HG02759 (cell line): ENCODE data around the gene RPS21.

ENCODE experiments used
- ATAC-seq: cut with Tn5 transposase; IDR thresholded peaks from one replicate; pipeline ENCODE4 v1.9.1; 2021; ENCODE audit warnings: mild to moderate bottlenecking, moderate library complexity; ENCODE audit not compliant: unreplicated experiment

RPS21 gene

GRCh38 chr20:62353289-62354030 lies 33.4 kb upstream of the RPS21 start:
- ATAC-seq, result no peak

DNA sequence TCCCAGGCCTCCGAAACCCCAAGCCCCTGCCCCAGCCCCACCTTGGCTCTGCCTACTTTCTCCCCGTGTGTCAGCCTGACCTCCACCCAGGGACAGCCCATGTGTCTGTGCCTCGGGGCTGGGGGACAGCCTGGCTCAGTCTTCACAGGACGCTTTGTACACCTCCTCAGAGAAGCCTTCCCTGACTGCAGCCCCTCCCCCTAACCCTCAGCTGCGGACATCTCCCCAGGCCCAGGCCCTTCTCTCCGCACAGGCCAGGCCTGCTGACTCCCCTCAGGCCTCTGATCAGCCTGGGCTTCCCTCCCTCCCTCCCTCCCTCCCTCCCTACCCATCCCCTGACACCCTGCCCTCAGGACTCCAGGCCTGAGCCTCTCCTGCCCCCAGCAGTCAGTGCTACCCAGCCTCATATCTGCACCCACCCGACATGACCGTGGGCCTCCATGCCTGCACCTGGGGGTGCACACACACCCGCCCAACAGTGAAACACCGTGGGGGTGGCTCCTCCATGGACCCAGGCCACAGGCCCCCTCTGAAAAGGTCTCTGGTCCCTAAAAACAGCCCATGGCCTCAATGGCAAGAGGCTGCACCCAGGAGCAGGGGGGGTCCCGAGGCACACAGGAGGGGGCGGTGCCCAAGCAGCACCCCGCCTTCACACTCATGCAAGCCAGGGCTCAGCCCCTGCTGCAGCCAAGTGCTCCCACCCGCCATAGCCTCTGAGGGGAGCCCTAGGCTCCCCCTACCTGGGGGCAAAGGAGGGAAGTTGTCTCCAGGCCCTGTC lies 32.7 kb upstream of the RPS21 start:
- ATAC-seq, result no peak

- ATAC-seq, result no peak
Observed at GRCh38 chr20:62354811-62355341, 32.0 kb upstream of the RPS21 start.

GRCh38 chr20:62355516-62355877 lies 31.4 kb upstream of the RPS21 start:
- no peak for ATAC-seq

DNA sequence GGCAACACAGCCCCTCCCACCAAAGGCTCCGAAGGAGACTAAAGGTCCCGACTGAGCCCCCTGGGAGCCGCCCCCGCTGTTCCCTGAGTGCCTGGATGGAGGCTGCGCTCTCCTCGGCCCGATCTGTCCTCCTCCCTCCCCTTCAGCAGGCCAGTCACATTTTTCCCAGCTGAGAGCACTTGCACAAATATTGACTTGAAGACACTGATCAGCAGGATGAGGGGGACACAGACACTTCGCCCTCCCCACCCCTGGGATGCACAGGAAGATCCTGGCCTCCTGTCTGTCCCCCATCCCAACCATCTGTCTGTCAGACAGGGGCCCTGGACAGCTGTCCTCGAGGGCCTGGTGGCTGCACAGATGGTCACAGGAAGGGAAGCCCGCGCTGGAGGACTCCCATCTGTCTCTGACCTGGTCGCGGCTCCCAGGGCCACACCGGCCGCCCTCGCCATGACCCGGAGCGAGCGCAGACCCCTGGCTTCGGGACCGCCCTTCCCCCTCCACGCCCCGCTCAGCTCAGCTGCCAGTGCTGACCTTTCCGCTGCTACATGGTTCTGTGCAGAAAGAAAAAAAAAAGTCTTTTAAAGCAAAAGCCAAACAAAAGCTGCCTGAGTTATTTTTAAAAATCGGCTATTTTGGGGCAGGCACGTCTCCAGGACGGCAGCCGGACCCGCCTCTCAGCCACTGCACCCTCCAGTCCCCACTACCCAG lies 30.9 kb upstream of the RPS21 start:
- ATAC-seq, result no peak

- ATAC-seq, result no peak
Observed at GRCh38 chr20:62356589-62357186, 30.2 kb upstream of the RPS21 start.

DNA sequence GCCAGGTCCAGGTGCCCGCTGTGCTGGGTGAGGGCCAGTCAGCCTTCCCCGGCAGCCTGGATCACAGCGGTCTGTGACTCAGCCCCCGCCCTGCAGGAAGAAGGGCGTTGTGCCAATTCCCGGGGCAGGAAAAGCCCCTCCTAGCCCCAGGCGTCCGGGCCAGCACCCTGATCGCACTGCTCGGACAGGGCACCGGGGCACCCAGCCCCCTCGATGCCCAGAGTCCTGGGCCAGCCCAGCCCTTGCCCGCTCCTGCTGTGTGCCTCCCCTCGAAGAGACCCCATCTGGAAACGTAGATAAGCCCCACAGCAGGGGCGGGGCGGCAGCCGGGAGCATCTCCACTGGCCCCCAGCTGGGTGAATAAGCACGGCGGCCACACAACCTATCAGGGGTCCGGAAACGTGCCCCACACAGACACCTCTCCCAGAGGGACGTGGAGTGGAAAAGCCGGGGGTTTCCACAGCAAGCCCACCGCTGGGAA lies 29.7 kb upstream of the RPS21 start:
- ATAC-seq, result no peak

- ATAC-seq, result no peak
Observed at GRCh38 chr20:62357681-62358080, 29.2 kb upstream of the RPS21 start.

DNA sequence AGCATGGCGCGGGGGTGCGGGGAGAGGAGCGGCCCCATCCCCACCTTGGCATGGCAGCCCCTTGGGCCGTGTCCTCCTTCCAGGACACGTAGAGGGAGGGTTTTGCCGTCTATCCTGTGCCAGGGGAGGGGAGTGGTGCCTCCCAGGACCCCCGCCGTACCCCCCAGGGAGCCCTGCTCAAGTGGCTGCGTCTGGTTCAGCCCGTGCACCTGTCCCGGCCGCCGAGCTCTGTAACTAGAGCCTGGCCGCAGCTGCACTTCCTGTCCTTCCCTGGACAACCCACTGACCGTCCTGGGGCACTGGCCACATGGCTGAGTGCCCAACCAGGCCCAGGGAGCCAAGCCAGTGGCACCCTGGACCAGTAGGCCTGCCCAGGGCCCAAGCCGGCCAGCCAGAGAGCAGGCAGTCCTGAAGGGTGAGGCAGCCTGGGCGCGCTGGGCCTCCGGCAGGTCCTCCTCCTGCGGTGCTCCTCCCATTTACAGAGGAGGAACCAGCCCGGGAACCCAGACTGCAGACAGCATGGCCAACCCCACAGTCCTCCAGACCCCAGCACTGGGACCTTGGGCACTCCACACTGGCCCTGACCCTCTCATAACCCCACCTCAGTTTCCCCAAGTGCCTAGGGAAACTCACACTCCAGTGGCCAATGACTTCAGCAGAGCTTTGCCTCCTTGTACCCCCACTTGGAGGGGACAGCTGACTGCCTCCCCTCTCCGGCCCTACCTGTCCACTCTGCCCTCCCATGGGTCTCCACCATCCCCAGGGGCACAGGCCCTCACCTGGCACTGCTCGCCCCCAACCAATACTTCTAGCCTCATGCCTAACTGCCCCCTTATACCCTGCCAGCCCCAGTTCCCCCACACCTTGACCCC lies 28.5 kb upstream of the RPS21 start:
- no peak for ATAC-seq

DNA sequence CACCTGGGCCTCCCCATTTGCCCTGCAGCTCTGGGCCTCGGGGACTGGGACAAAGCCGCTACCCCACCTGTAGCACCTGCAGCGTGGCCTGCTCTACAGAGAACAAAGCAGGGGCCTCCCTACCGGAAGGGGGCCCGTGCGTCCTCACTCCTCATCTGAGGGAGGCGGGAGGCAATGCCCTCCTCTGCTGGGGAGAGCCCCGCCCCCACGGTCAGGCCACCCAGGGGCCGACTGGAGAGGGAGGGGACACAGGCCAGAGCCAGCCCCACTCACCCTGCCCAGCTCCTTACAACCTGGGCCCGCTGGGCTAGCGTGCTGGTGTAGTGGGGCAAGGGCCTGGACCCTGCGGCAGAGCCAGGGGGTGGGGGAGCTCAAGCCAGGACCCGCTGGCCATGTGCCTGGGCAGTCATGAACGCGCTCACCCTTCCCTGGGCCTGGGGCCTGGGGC lies 27.8 kb upstream of the RPS21 start:
- no peak for ATAC-seq

DNA sequence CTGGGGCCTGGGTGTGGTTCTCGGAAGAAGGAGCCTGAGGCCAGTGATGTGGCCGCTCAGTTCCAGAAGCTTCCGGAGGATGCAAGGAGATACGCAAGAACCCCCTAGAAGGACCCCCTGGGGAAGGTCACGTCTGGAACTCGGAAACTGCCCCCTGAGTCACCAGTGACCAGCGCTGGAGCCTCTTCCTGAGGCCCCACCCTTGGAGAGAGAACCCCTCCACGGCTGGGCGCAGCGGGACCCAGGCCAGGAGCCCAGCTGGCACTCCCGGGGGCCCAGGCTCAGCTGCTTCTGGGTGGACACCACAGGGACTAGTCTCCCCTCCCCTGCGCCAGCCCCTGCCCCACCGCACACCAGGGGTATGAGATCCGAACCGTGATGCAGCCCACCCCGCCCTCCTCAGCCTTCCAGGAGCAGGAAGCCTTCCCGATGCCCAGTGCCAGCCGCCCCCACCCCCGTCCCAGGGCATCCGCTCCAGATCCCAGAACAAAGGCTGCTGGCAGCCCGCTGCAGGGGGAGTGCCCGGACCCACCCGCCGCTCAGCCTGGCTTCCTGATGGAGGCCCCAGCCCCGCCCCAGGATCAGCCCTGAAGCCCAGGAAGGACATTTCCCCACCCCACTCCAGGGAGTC lies 27.3 kb upstream of the RPS21 start:
- no peak for ATAC-seq

DNA sequence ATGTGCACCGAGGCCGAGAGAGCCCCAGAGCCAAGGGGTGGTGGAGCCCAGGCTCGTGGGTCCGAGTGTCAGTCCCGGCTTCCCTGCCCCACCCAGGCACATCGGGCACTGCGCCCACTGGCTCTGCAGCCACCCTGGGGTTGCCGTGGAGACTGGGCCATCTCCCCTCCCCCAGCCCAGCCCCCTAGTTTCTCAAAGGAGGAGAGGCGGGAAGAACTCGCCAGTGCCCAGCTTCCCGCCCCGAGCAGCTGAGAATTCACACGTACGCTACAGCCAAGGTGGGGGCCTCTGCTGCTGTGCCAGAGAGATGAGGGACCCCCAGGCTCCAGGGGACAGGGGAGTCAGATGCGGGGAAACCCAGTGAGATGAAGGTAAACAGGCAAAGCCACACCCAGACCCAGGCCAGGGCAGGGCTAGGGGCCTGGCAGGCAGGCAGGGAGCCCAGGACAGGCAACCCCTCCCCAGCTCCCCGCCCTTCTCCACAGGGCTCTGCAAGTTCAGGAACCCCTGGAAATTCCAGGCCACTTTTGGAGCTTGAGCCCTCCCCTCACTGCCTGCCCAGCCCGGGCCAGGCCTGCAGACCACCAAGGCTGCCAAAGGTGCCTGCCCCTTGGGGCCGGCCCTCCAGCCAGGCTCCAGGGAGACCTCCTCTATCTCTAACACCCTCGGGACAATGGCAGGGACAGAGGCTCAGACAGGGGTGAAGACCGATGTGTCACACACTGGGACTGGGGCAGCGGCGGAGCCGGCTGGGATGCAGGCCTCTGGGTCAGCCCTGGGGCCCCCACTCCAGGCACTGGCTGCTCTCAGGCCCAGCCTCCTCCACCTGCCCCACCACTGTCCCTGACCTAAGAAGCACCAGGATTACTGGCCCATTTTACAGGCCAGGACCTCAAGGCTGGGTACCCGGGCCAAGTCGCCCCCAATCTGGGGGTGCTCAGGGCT lies 25.8 kb upstream of the RPS21 start:
- ATAC-seq, result no peak

GRCh38 chr20:62361799-62362589 lies 24.9 kb upstream of the RPS21 start:
- no peak for ATAC-seq

- no peak for ATAC-seq
Observed at GRCh38 chr20:62362590-62362940, 24.3 kb upstream of the RPS21 start.

- ATAC-seq, result no peak
Observed at GRCh38 chr20:62362991-62363919, 23.6 kb upstream of the RPS21 start.
